ENCODE results near the gene SOX30. TPM values are rescaled to one million over a fixed set of nuclear protein-coding genes. Genes with fewer than 3 reads are reported as not detected.

Gene SOX30
- total RNA-seq, 1 experiment from 2014 or later, result 0.46 TPM

- TF ChIP-seq PRDM15 (CRISPR knock-in tag; IDR thresholded peaks at IDR 0.05) (no peak), ZNF423 (CRISPR knock-in tag; IDR thresholded peaks at IDR 0.05) (no peak), TCF7 (CRISPR knock-in tag; IDR thresholded peaks at IDR 0.05; ENCODE audit: low read depth) (no peak), HMGA2 (CRISPR knock-in tag; IDR thresholded peaks at IDR 0.05) (no peak), SMAD4 (CRISPR knock-in tag; IDR thresholded peaks at IDR 0.05) (no peak), ZNF263 (CRISPR knock-in tag; IDR thresholded peaks at IDR 0.05; ENCODE audit: low read depth) (no peak)
- TF ChIP-seq, protein P1, sequence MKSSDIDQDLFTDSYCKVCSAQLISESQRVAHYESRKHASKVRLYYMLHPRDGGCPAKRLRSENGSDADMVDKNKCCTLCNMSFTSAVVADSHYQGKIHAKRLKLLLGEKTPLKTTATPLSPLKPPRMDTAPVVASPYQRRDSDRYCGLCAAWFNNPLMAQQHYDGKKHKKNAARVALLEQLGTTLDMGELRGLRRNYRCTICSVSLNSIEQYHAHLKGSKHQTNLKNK (CRISPR knock-in tag; IDR thresholded peaks at IDR 0.05), result no peak
- TF ChIP-seq, protein P2, sequence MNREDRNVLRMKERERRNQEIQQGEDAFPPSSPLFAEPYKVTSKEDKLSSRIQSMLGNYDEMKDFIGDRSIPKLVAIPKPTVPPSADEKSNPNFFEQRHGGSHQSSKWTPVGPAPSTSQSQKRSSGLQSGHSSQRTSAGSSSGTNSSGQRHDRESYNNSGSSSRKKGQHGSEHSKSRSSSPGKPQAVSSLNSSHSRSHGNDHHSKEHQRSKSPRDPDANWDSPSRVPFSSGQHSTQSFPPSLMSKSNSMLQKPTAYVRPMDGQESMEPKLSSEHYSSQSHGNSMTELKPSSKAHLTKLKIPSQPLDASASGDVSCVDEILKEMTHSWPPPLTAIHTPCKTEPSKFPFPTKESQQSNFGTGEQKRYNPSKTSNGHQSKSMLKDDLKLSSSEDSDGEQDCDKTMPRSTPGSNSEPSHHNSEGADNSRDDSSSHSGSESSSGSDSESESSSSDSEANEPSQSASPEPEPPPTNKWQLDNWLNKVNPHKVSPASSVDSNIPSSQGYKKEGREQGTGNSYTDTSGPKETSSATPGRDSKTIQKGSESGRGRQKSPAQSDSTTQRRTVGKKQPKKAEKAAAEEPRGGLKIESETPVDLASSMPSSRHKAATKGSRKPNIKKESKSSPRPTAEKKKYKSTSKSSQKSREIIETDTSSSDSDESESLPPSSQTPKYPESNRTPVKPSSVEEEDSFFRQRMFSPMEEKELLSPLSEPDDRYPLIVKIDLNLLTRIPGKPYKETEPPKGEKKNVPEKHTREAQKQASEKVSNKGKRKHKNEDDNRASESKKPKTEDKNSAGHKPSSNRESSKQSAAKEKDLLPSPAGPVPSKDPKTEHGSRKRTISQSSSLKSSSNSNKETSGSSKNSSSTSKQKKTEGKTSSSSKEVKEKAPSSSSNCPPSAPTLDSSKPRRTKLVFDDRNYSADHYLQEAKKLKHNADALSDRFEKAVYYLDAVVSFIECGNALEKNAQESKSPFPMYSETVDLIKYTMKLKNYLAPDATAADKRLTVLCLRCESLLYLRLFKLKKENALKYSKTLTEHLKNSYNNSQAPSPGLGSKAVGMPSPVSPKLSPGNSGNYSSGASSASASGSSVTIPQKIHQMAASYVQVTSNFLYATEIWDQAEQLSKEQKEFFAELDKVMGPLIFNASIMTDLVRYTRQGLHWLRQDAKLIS (CRISPR knock-in tag; IDR thresholded peaks at IDR 0.05; ENCODE audit: borderline replicate concordance), result no peak
Measured at GRCh38 chr5:157672976-157673375, 20.7 kb upstream of the SOX30 start (continued).

GRCh38 chr5:157671592-157672330 lies 19.5 kb upstream of the SOX30 start:
- POLR2A ChIA-PET, result no interaction called here
- H3K27me3 Mint-ChIP-seq (ENCODE audit: low read depth), result peaks cover 49% of the 10 kb centered on the region
- peaks cover 13% of the 10 kb centered on the region for H3K4me1 Mint-ChIP-seq
- H3K4me3 Mint-ChIP-seq, result peak overlapping the region; percentile 88
- DNase-seq (ENCODE audit: low spot score) (peak; percentile 48), ATAC-seq (peak; percentile 30)
- no peak overlapping the region for H3K27ac Mint-ChIP-seq
- CTCF ChIA-PET, result interaction anchor here (1.5 to 2.4 kb wide), 3 partner anchors 19 to 72 kb away, joined by 7 to 29 read pairs (median 7); partner anchors contain the start of gene LSM11
- no peaks in the 10 kb centered on the region for H3K36me3 Mint-ChIP-seq
- no peaks in the 10 kb centered on the region for H3K9me3 Mint-ChIP-seq
- TF ChIP-seq ELF4 (CRISPR knock-in tag; IDR thresholded peaks at IDR 0.05; ENCODE audit: low read depth) (no peak), HMGXB4 (CRISPR knock-in tag; IDR thresholded peaks at IDR 0.05) (0 out of 2 replicates have a peak, but pooled peaks have one; percentile 12), HMGA2 (CRISPR knock-in tag; IDR thresholded peaks at IDR 0.05) (no peak), IRF1 (CRISPR knock-in tag; IDR thresholded peaks at IDR 0.05) (0 out of 2 replicates have a peak, but pooled peaks have one; percentile 21), ATF2 (CRISPR knock-in tag; IDR thresholded peaks at IDR 0.05; ENCODE audit: borderline replicate concordance, low read depth) (no peak)
- TF ChIP-seq, protein P3, sequence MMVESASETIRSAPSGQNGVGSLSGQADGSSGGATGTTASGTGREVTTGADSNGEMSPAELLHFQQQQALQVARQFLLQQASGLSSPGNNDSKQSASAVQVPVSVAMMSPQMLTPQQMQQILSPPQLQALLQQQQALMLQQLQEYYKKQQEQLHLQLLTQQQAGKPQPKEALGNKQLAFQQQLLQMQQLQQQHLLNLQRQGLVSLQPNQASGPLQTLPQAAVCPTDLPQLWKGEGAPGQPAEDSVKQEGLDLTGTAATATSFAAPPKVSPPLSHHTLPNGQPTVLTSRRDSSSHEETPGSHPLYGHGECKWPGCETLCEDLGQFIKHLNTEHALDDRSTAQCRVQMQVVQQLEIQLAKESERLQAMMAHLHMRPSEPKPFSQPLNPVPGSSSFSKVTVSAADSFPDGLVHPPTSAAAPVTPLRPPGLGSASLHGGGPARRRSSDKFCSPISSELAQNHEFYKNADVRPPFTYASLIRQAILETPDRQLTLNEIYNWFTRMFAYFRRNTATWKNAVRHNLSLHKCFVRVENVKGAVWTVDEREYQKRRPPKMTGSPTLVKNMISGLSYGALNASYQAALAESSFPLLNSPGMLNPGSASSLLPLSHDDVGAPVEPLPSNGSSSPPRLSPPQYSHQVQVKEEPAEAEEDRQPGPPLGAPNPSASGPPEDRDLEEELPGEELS (CRISPR knock-in tag; IDR thresholded peaks at IDR 0.05), result no peak
- TF ChIP-seq, protein P4, sequence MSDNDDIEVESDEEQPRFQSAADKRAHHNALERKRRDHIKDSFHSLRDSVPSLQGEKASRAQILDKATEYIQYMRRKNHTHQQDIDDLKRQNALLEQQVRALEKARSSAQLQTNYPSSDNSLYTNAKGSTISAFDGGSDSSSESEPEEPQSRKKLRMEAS (CRISPR knock-in tag; IDR thresholded peaks at IDR 0.05), result peak; percentile 33; the same call in 1 of the 2 replicates
- TF ChIP-seq, protein P5, sequence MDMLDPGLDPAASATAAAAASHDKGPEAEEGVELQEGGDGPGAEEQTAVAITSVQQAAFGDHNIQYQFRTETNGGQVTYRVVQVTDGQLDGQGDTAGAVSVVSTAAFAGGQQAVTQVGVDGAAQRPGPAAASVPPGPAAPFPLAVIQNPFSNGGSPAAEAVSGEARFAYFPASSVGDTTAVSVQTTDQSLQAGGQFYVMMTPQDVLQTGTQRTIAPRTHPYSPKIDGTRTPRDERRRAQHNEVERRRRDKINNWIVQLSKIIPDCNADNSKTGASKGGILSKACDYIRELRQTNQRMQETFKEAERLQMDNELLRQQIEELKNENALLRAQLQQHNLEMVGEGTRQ (CRISPR knock-in tag; IDR thresholded peaks at IDR 0.05), result no peak
- TF ChIP-seq, protein P6, sequence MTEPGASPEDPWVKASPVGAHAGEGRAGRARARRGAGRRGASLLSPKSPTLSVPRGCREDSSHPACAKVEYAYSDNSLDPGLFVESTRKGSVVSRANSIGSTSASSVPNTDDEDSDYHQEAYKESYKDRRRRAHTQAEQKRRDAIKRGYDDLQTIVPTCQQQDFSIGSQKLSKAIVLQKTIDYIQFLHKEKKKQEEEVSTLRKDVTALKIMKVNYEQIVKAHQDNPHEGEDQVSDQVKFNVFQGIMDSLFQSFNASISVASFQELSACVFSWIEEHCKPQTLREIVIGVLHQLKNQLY (CRISPR knock-in tag; IDR thresholded peaks at IDR 0.05), result no peak

Measured in WTC11 (cell line).